IMR-90 (cell line): ENCODE measurements around the gene FAHD2A. TPM values are rescaled to one million over a fixed set of nuclear protein-coding genes. Genes with fewer than 3 reads are reported as not detected.

Source experiments
- ATAC-seq: fragments of 200-7000 bp; cut with Tn5 transposase; 2 replicates; pipeline ENCODE4 v1.9.1; 2020; ENCODE audit warnings: low read depth, mild to moderate bottlenecking, moderate library complexity
- BruUV-seq: library from RNA; stranded (reverse); fragments of 400-500 nt; replicated peaks from 2 replicates; lab custom pipeline; 2021; lab: Mats Ljungman, UMichigan
- CTCF ChIA-PET: fragments of 300-600 bp; formaldehyde crosslinking; extraction: SDS; loops from one replicate; lab custom pipeline; 2021; ENCODE audit warnings: antibody characterized with exemption; lab: Yijun Ruan, JAX
- POLR2A ChIA-PET: fragments of 300-600 bp; sonication (Branson Sonifier 250); formaldehyde crosslinking; loops from one replicate; lab custom pipeline; 2022; ENCODE audit warnings: antibody characterized with exemption; ENCODE audit not compliant: unreplicated experiment; lab: Charles Lee
- DNase-seq: peaks from one replicate; pipeline ENCODE4 v3.0.0; 2013
- H2AFZ ChIP-seq: replicated peaks from 2 replicates; pipeline ENCODE3; 2013; ENCODE audit warnings: low read length, mild to moderate bottlenecking; ENCODE audit not compliant: poor library complexity
- H2AK5ac ChIP-seq: 2 replicates; pipeline ENCODE4 v1.6.1; 2013; ENCODE audit warnings: low read depth, low read length, inconsistent platforms
- H2AK9ac ChIP-seq: replicated peaks from 2 replicates; pipeline ENCODE3; 2013; ENCODE audit warnings: mild to moderate bottlenecking, low read depth, low read length, moderate library complexity; ENCODE audit not compliant: poor library complexity
- H2BK120ac ChIP-seq: 2 replicates; pipeline ENCODE4 v1.6.1; 2013; ENCODE audit warnings: low read depth, low read length, inconsistent platforms
- H2BK15ac ChIP-seq: 3 replicates; pipeline ENCODE4 v1.6.1; 2013; ENCODE audit warnings: low read depth, low read length, inconsistent platforms
- H2BK20ac ChIP-seq: 2 replicates; pipeline ENCODE4 v1.6.1; 2013; ENCODE audit warnings: low read depth, mild to moderate bottlenecking, inconsistent platforms, low read length, moderate library complexity
- H2BK5ac ChIP-seq: 2 replicates; pipeline ENCODE4 v1.6.1; 2013; ENCODE audit warnings: mild to moderate bottlenecking, low read depth, low read length, inconsistent platforms; ENCODE audit not compliant: poor library complexity, severe bottlenecking
- H3K14ac ChIP-seq: replicated peaks from 2 replicates; pipeline ENCODE4 v1.6.1; 2013; ENCODE audit warnings: low read depth, low read length, inconsistent platforms
- H3K18ac ChIP-seq: 2 replicates; pipeline ENCODE4 v1.6.1; 2013; ENCODE audit warnings: low read depth, low read length, control low read depth
- H3K23ac ChIP-seq: 2 replicates; pipeline ENCODE4 v1.6.1; 2013; ENCODE audit warnings: low read depth, low read length, inconsistent platforms
- H3K27ac ChIP-seq: 2 replicates; pipeline ENCODE4 v1.5.1; 2013; ENCODE audit warnings: mild to moderate bottlenecking, control low read depth, low read length; ENCODE audit not compliant: insufficient read depth
- H3K27me3 ChIP-seq: 2 replicates; pipeline ENCODE4 v1.6.1; 2013; ENCODE audit warnings: low read length; ENCODE audit not compliant: control insufficient read depth, insufficient read depth
- H3K36me3 ChIP-seq: 2 replicates; pipeline ENCODE4 v1.6.1; 2013; ENCODE audit warnings: low read length, mixed read lengths; ENCODE audit not compliant: control insufficient read depth, insufficient read depth
- H3K4ac ChIP-seq: 2 replicates; pipeline ENCODE4 v1.6.1; 2013; ENCODE audit warnings: low read depth, low read length, inconsistent platforms
- H3K4me1 ChIP-seq: 2 replicates; pipeline ENCODE4 v1.6.1; 2013; ENCODE audit warnings: low read length, mixed read lengths; ENCODE audit not compliant: control insufficient read depth, insufficient read depth
- H3K4me2 ChIP-seq: 2 replicates; pipeline ENCODE4 v1.6.1; 2013; ENCODE audit warnings: low read depth, mild to moderate bottlenecking, control low read depth, low read length, moderate library complexity
- H3K4me3 ChIP-seq: 2 replicates; pipeline ENCODE4 v1.5.1; 2013; ENCODE audit warnings: low read depth, mild to moderate bottlenecking, control low read depth, low read length, moderate library complexity; ENCODE audit not compliant: insufficient read depth
- H3K56ac ChIP-seq: 2 replicates; pipeline ENCODE4 v1.6.1; 2013; ENCODE audit warnings: low read length, inconsistent platforms; ENCODE audit not compliant: insufficient read depth; ENCODE audit errors: extremely low read depth
- H3K79me1 ChIP-seq, 2 experiments: 2 replicates each; pipeline ENCODE4 v1.6.1; 2013; ENCODE audit warnings: low read length in 2 of 2, inconsistent platforms in 1 of 2, low read depth in 1 of 2
- H3K9ac ChIP-seq: 2 replicates; pipeline ENCODE4 v1.6.1; 2013; ENCODE audit warnings: low read depth, low read length, control low read depth
- H3K9me1 ChIP-seq: 2 replicates; pipeline ENCODE4 v1.6.1; 2013; ENCODE audit warnings: low read length, inconsistent platforms; ENCODE audit not compliant: insufficient read depth
- H3K9me3 ChIP-seq: 2 replicates; pipeline ENCODE4 v1.6.1; 2013; ENCODE audit warnings: low read length; ENCODE audit not compliant: control insufficient read depth, insufficient read depth
- H4K20me1 ChIP-seq: 2 replicates; pipeline ENCODE4 v1.6.1; 2013; ENCODE audit warnings: low read length, inconsistent platforms; ENCODE audit not compliant: insufficient read depth
- H4K5ac ChIP-seq: 2 replicates; pipeline ENCODE4 v1.6.1; 2013; ENCODE audit warnings: mild to moderate bottlenecking, low read depth, low read length, control low read depth
- H4K8ac ChIP-seq, 2 experiments: 2 replicates each; pipeline ENCODE4 v1.6.1; 2013; ENCODE audit warnings: low read depth in 2 of 2, low read length in 2 of 2, control low read depth in 1 of 2, inconsistent platforms in 1 of 2
- H4K91ac ChIP-seq: 2 replicates; pipeline ENCODE4 v1.6.1; 2013; ENCODE audit warnings: low read depth, low read length, inconsistent platforms; ENCODE audit not compliant: insufficient read depth
- BHLHE40 ChIP-seq: fragments of 150-350 bp; IDR thresholded peaks from 2 replicates; pipeline ENCODE4 v1.6.1; 2016; ENCODE audit warnings: mild to moderate bottlenecking, low read depth, low read length
- CEBPB ChIP-seq: IDR thresholded peaks from 2 replicates; pipeline ENCODE4 v1.6.1; 2012; ENCODE audit warnings: low read depth, low read length, improper control_type of control experiment
- CHD1 ChIP-seq: IDR thresholded peaks from 2 replicates; pipeline ENCODE4 v1.6.1; 2012; ENCODE audit warnings: low read depth, low read length, improper control_type of control experiment
- ELK1 ChIP-seq: fragments of 150-350 bp; IDR thresholded peaks from 2 replicates; pipeline ENCODE4 v1.6.1; 2016; ENCODE audit warnings: low read depth, mild to moderate bottlenecking, low read length, moderate library complexity, borderline replicate concordance
- FOS ChIP-seq: fragments of 150-350 bp; IDR thresholded peaks from 2 replicates; pipeline ENCODE4 v1.6.1; 2016; ENCODE audit warnings: low read depth, low read length
- MAFK ChIP-seq: IDR thresholded peaks from 2 replicates; pipeline ENCODE4 v1.6.1; 2012; ENCODE audit warnings: low read depth, low read length, improper control_type of control experiment
- MAZ ChIP-seq: IDR thresholded peaks from 2 replicates; pipeline ENCODE4 v1.6.1; 2012; ENCODE audit warnings: low read depth, mild to moderate bottlenecking, low read length, improper control_type of control experiment, moderate library complexity, borderline replicate concordance
- MXI1 ChIP-seq: IDR thresholded peaks from 2 replicates; pipeline ENCODE4 v1.6.1; 2012; ENCODE audit warnings: low read depth, mild to moderate bottlenecking, low read length, moderate library complexity, borderline replicate concordance
- POLR2A ChIP-seq: IDR thresholded peaks from 2 replicates; pipeline ENCODE4 v1.6.1; 2012; ENCODE audit warnings: mild to moderate bottlenecking, low read depth, low read length
- RAD21 ChIP-seq: IDR thresholded peaks from 2 replicates; pipeline ENCODE4 v1.6.1; 2012; ENCODE audit warnings: low read length, improper control_type of control experiment
- RCOR1 ChIP-seq: IDR thresholded peaks from 2 replicates; pipeline ENCODE4 v1.6.1; 2012; ENCODE audit warnings: mild to moderate bottlenecking, low read length, improper control_type of control experiment; ENCODE audit not compliant: insufficient replicate concordance
- SMC3 ChIP-seq: fragments of 150-350 bp; IDR thresholded peaks from 2 replicates; pipeline ENCODE4 v1.6.1; 2016; ENCODE audit warnings: low read depth, mild to moderate bottlenecking, antibody characterized with exemption, low read length, moderate library complexity
- USF2 ChIP-seq: fragments of 150-350 bp; IDR thresholded peaks from 2 replicates; pipeline ENCODE4 v1.6.1; 2017; ENCODE audit warnings: mild to moderate bottlenecking, antibody characterized with exemption, low read length, low read depth
- WGBS, 2 experiments: methylation state at CpG; one replicate each; pipeline versions ENCODE4 v1.1.5 to v1.1.7; 2013; ENCODE audit warnings: missing lambda C conversion rate in 2 of 2; ENCODE audit not compliant: insufficient read length in 1 of 2; ENCODE audit errors: extremely low coverage in 2 of 2; 5-methylcytosine and 5-hydroxymethylcytosine counted together
- dilution Hi-C: fragments of 300-500 bp; cut with HindIII; formaldehyde crosslinking; loops from one replicate; pipeline ENCODE4 v1.14.3; 2018; ENCODE audit warnings: low sequenced_read_pairs; ENCODE audit not compliant: unreplicated experiment
- in situ Hi-C: fragments of 300-500 bp; cut with MboI; formaldehyde crosslinking; loops from 3 replicates; pipeline ENCODE4 v1.14.3; 2019; ENCODE audit warnings: low sequenced_read_pairs, inconsistent platforms, mixed read lengths
- intact Hi-C: fragments of 100-400 bp; cut with micrococcal nuclease; formaldehyde crosslinking; loops from 2 replicates; pipeline ENCODE4 v1.10.0; 2022
- polyA plus RNA-seq, 3 experiments: library from polyadenylated mRNA; depleted of rRNA; stranded (reverse); fragments of >200 nt; gene quantifications; 2 replicates each; pipeline ENCODE4 v1.2.3, GENCODE V29; 2012; ENCODE audit warnings: low replicate concordance in 1 of 3
- total RNA-seq: library from RNA; depleted of rRNA; stranded (reverse); fragments of >200 nt; gene quantifications from 2 replicates; pipeline ENCODE4 v1.2.3, GENCODE V29; 2012
- TF ChIP-seq, protein P1 (sequence below): conservative IDR thresholded peaks from 2 replicates; pipeline ENCODE4 v1.5.1; 2012; ENCODE audit warnings: mild to moderate bottlenecking, low read depth, low read length, improper control_type of control experiment

Gene FAHD2A
- total and polyA plus RNA-seq, 2 of the 4 experiments (the other 2 are of a cell fraction): 35.1 to 36.2 TPM

GRCh38 chr2:95374451-95374920 lies 28.0 kb upstream of the FAHD2A start:
- Histone ChIP-seq H2BK5ac (no peak overlapping the region), H3K18ac (no peak overlapping the region), H3K4ac (no peak overlapping the region), H3K4me2 (no peak overlapping the region), H2AK9ac (no peak overlapping the region), H2BK20ac (no peak overlapping the region), H3K79me1 (no peaks in the 10 kb centered on the region), H2AFZ (no peak overlapping the region), H3K4me3 (no peak overlapping the region), H2BK15ac (no peak overlapping the region), H2AK5ac (no peak overlapping the region), H3K56ac (no peak overlapping the region), H4K5ac (no peak overlapping the region), H3K14ac (no peak overlapping the region), H3K27me3 (peaks cover 2% of the 10 kb centered on the region; the same call in 1 of the 2 replicates), H4K8ac (no peak overlapping the region), H4K20me1 (no peaks in the 10 kb centered on the region), H3K27ac (no peak overlapping the region), H3K36me3 (no peaks in the 10 kb centered on the region; the same call in 1 of the 2 replicates), H4K91ac (no peak overlapping the region), H2BK120ac (no peak overlapping the region), H3K9ac (no peak overlapping the region), H3K9me1 (no peaks in the 10 kb centered on the region), H3K9me3 (no peaks in the 10 kb centered on the region), H3K23ac (no peak overlapping the region), H3K4me1 (no peaks in the 10 kb centered on the region)
- intact Hi-C loops (no loop called here), dilution Hi-C loops (no loop called here), in situ Hi-C loops (no loop called here)
- no CpG with 5 or more reads among the region's 11 CpGs for WGBS, 2 experiments
- DNase-seq: no peak
- CTCF ChIA-PET: no interaction called here
- no peak for ATAC-seq
- BruUV-seq: no TSS peak
- POLR2A ChIA-PET: no interaction called here
- TF ChIP-seq BHLHE40 (no peak), POLR2A (no peak), MAZ (no peak), MXI1 (no peak), ELK1 (no peak), RAD21 (no peak), MAFK (no peak), CEBPB (no peak), CHD1 (no peak), RCOR1 (no peak), USF2 (no peak), SMC3 (no peak), FOS (no peak)
- TF ChIP-seq, protein P1, sequence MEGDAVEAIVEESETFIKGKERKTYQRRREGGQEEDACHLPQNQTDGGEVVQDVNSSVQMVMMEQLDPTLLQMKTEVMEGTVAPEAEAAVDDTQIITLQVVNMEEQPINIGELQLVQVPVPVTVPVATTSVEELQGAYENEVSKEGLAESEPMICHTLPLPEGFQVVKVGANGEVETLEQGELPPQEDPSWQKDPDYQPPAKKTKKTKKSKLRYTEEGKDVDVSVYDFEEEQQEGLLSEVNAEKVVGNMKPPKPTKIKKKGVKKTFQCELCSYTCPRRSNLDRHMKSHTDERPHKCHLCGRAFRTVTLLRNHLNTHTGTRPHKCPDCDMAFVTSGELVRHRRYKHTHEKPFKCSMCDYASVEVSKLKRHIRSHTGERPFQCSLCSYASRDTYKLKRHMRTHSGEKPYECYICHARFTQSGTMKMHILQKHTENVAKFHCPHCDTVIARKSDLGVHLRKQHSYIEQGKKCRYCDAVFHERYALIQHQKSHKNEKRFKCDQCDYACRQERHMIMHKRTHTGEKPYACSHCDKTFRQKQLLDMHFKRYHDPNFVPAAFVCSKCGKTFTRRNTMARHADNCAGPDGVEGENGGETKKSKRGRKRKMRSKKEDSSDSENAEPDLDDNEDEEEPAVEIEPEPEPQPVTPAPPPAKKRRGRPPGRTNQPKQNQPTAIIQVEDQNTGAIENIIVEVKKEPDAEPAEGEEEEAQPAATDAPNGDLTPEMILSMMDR: no peak
